ENCODE data around the gene NANS.
"Not testable (repeated sequence)": the region's sequence is repeated elsewhere in the genome, so short reads cannot be mapped to it uniquely, and the experiment has no call there.

The NANS gene

GRCh38 chr9:98101416-98101815, 44.9 kb downstream of the NANS start:
- DNase-seq (ENCODE audit: low spot score) = no peak

GRCh38 chr9:98101868-98102273, 45.3 kb downstream of the NANS start:
- no peak for DNase-seq (ENCODE audit: low spot score)

- DNase-seq (ENCODE audit: low spot score) = no peak
These were observed 47.9 kb downstream of the NANS start for GRCh38 chr9:98104445-98104881.

- no peak for DNase-seq (ENCODE audit: low spot score)
These were observed 48.5 kb downstream of the NANS start for GRCh38 chr9:98105006-98105405.

- DNase-seq (ENCODE audit: low spot score) = no peak
These were observed 51.4 kb downstream of the NANS start for GRCh38 chr9:98107926-98108325.

DNA sequence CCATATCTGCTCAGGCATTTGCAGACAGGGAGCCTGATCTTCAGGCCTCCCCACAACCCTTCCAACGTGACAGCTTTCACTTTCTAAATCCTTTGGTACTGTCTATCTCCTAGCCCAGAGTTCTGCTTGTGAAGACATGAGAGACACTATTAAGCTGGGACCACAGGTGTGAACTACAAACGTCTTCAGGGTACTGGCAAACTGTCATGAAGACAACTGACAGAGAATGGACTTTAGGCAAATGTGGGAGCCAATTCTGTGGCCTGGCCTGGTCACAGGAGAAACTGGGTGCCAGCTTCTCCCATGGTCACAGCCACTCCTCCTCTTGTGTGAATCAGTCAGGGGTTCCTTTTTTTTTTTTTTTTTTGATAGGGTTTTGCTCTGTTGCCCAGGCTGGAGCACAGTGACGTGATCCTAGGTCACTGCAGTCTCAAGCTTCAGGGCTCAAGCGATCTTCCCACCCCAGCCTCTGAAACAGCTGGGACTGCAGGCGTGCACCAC, 52.0 kb downstream of the NANS start:
- no peak for DNase-seq (ENCODE audit: low spot score)

GRCh38 chr9:98109052-98109451, 52.5 kb downstream of the NANS start:
- DNase-seq (ENCODE audit: low spot score) = no peak

DNA sequence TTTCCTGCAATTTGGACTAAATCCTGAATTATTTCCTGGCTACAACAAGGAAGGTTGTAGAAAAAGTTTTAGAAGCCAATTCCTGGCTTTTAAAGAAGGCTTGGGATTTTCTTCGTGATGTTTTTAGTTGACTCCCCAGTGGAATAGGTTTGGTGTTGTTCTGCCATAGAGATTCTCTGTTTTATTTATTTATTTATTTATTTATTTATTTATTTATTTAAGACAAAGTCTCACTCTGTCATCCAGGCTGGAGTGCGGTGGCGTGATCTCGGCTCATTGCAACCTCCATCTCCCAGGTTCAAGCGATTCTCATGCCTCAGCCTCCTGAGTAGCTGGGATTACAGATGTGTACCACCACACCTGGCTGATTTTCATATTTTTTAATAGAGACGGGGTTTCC, 60.6 kb downstream of the NANS start:
- not testable (repeated sequence) for DNase-seq (ENCODE audit: low spot score)

- DNase-seq (ENCODE audit: low spot score) = peak; percentile 32
These were observed 61.6 kb downstream of the NANS start for GRCh38 chr9:98117984-98118639.

GRCh38 chr9:98118640-98119601, 62.4 kb downstream of the NANS start, which contains the start of gene TRIM14:
TSS of gene TRIM14 (minus strand) at chr9:98119222. CDS start at chr9:98119188, 34 bp downstream.
- DNase-seq (ENCODE audit: low spot score) = peak; percentile 93

DNA sequence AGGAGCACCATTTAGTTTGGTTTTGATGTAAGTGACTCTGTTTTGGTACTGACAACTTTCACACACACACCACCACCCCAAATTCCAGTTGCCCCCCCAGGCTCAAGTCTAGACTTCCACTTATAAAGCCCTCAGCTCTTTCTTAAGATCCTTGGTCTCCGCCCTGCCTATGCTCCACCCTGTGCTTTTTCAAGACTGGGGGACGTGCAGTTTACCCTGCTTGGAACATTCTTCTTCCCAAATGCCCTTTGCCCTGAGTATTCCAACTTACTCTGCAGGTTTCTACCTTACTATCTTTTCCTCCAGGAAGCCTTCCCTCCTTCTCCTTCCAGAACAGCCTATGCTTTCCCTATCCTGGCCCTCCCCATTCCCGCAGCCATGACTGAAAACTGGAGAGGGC, 63.9 kb downstream of the NANS start:
- DNase-seq (ENCODE audit: low spot score) = no peak

- DNase-seq (ENCODE audit: low spot score) = peak; percentile 39
These were observed 64.5 kb downstream of the NANS start for GRCh38 chr9:98121058-98121457.

- not testable (repeated sequence) for DNase-seq (ENCODE audit: low spot score)
These were observed 67.6 kb downstream of the NANS start for GRCh38 chr9:98124091-98124490.

DNA sequence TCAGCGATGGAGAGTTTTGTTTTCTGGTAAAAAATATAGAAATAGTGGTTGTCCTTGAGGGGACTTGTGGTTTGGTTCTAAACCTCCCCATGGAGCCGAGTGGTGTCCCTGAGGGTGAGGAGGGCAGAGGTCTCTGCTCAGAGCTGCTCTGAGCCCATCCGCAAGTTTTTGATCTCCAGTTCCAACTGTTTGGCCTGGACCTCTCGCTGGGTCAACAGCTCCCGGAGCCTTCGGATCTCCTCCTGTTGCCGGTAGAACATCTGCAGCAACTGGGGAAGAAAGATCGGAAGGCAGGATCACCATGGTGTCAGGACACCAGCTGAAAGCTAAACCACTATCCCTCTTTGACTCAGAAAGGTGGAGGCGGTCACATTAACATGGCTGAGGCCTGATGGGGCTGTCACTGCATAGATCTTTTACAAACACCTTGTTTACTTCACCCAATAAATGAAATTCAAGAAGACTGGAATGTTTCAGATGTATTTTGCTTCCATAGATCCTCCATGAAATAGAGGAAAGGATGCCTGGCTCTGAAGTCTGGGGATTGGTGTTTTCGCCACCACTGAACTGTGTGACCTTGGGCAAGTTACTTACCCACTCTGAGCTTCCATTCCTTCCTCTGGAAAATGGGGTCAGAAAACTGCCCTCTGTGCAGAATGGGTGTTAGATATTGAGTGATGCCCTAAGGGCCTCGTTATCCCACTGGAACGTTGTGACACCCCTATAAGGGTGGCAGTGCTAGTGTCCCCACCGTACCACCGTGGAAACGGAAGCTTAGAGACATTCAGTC, 68.3 kb downstream of the NANS start:
- DNase-seq (ENCODE audit: low spot score) = no peak

DNA sequence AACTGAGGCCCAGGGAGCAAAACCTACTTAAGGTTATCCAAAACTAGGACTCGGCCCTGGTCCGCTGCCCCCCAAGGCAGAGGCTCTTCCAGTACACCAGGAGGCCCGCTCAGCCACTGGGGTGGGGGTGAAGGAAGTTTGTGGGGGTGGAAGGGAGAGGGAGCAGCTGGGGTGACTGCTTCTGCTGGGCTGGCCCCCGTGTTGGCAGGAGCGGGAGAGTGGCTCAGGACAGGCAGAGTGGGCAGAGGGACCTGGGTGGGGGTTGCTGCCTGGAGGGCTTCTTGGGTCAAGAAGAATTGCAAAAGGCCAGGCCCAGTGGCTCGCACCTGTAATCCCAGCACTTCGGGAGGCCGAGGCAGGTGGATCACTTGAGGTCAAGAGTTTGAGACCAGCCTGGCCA, 70.7 kb downstream of the NANS start:
- no peak for DNase-seq (ENCODE audit: low spot score)

GRCh38 chr9:98128316-98128715, 71.8 kb downstream of the NANS start:
- DNase-seq (ENCODE audit: low spot score) = no peak

GRCh38 chr9:98129451-98129881, 72.9 kb downstream of the NANS start:
- DNase-seq (ENCODE audit: low spot score) = no peak

- DNase-seq (ENCODE audit: low spot score) = not testable (repeated sequence)
These were observed 73.5 kb downstream of the NANS start for GRCh38 chr9:98130060-98130459.

DNA sequence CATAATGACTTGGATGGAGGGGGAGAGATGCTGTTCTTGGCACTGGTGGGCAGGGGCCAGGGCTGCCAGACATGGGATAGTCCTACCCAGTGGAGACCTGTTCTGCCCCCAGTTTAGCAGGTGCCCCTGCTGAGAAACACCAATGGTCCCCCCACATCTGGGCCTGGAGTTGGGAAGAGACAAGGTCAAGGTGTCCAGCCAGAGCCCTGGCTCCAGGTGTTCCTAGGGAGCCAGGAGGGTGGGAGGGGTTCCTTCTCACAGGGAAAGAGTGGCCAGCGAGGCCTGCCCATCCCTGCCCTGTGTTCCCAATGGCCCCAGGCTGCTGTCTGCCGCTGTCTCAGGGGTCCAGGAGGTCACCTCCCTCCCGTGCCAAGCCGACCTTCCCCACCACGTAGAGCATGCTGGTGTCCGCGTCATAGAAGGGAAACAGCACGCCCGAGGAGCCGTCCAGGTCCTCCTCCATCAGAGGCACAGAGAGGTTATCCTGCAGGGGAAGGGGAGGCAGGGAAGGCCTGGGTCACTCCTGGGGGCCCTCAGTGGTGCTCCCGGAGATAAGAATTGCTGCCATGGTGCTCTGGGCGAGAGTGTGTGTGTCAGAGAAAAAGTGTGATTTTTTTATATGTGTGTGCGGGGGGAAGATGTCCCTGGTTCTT, 74.2 kb downstream of the NANS start:
- no peak for DNase-seq (ENCODE audit: low spot score)

- DNase-seq (ENCODE audit: low spot score) = no peak
These were observed 75.6 kb downstream of the NANS start for GRCh38 chr9:98132158-98132557.

All from GM03348 (cell line).